Activated naive CD4-positive, alpha-beta T cell treated with anti-CD3 and anti-CD28 coated beads, Interleukin-2, amount 50 U/mL, for 72 hours (primary cell): ENCODE data around the gene TSPO. TPM values are rescaled to one million over a fixed set of nuclear protein-coding genes. Genes with fewer than 3 reads are reported as not detected.

Experiments used
- ATAC-seq, 2 donors: fragments of 150-1000 bp; cut with Tn5 transposase; 2 replicates each; pipeline ENCODE4 v1.10.0; 2021; ENCODE audit warnings: mild to moderate bottlenecking in 2 of 2, moderate library complexity in 2 of 2
- DNase-seq, 2 donors: peaks; one replicate each; pipeline ENCODE4 v3.0.0; 2021 to 2022; ENCODE audit warnings: low spot score in 2 of 2
- H3K27ac Mint-ChIP-seq, 2 donors: one replicate each; pipeline ENCODE4 v1.8.0; 2022; ENCODE audit warnings: mild to moderate bottlenecking in 2 of 2, mixed read lengths in 2 of 2
- H3K36me3 Mint-ChIP-seq, 2 donors: one replicate each; pipeline ENCODE4 v1.8.0; 2022; ENCODE audit warnings: mixed read lengths in 2 of 2
- H3K9me3 Mint-ChIP-seq, 2 donors: one replicate each; pipeline ENCODE4 v1.8.0; 2022; ENCODE audit warnings: mixed read lengths in 2 of 2
- total RNA-seq, 2 donors: library from RNA; stranded (reverse); gene quantifications; one replicate each; pipeline ENCODE4 v1.2.3, GENCODE V29; 2022

Gene TSPO
- total RNA-seq, 2 donors from 2014 or later = 145 to 159 TPM

DNA sequence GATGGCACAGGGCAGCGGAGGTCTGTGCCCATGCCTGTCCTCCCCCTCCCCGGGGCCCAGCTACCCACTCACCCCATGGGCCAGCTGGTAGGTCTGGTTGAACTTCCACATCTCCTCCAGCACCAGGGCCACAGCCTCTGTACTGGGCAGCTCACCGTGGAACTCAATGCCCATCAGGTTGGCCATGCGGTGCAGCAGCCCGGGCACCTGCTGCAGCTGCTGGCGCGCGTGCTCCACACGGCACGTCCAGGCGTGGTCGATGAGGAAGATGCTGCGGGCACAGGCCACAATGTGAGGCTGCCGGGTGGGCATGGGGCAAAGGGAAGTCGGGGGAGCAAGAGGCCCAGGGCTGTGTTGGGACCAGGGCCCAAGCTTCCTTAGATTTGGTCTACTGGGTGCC, 29.3 kb downstream of the TSPO start:
- Mint-ChIP-seq H3K9me3 (no peaks in the 10 kb centered on the region), H3K27ac (no peak overlapping the region), H3K36me3 (peaks cover 24 to 29% of the 10 kb centered on the region in 2 donors)
- ATAC-seq (no peak), DNase-seq (no peak)

- peaks cover 24 to 31% of the 10 kb centered on the region in 2 donors for H3K36me3 Mint-ChIP-seq
- H3K27ac Mint-ChIP-seq = peak overlapping the region in 1 of 2 donors; percentile 90
Measured at GRCh38 chr22:43181321-43182076, 30.1 kb downstream of the TSPO start.

GRCh38 chr22:43182118-43182517, 30.8 kb downstream of the TSPO start:
- H3K9me3 Mint-ChIP-seq = no peaks in the 10 kb centered on the region
- H3K36me3 Mint-ChIP-seq = peaks cover 24 to 31% of the 10 kb centered on the region in 2 donors
- no peak overlapping the region for H3K27ac Mint-ChIP-seq
- ATAC-seq = no peak
- no peak for DNase-seq

More at GRCh38 chr22:43181321-43182076, 30.1 kb downstream of the TSPO start:
- no peaks in the 10 kb centered on the region for H3K9me3 Mint-ChIP-seq
- no peak for DNase-seq
- ATAC-seq = no peak

- ATAC-seq (no peak), DNase-seq (no peak)
- peaks cover 24 to 31% of the 10 kb centered on the region in 2 donors for H3K36me3 Mint-ChIP-seq
- H3K27ac Mint-ChIP-seq = peak overlapping the region in 1 of 2 donors; percentile 66
- no peaks in the 10 kb centered on the region for H3K9me3 Mint-ChIP-seq
Measured at GRCh38 chr22:43182726-43183125, 31.4 kb downstream of the TSPO start.

GRCh38 chr22:43183496-43184277, 32.3 kb downstream of the TSPO start:
- no peak for ATAC-seq
- DNase-seq = no peak
- Mint-ChIP-seq H3K27ac (peak overlapping the region; percentile 66 to 92), H3K9me3 (no peaks in the 10 kb centered on the region), H3K36me3 (peaks cover 19 to 28% of the 10 kb centered on the region in 2 donors)

DNA sequence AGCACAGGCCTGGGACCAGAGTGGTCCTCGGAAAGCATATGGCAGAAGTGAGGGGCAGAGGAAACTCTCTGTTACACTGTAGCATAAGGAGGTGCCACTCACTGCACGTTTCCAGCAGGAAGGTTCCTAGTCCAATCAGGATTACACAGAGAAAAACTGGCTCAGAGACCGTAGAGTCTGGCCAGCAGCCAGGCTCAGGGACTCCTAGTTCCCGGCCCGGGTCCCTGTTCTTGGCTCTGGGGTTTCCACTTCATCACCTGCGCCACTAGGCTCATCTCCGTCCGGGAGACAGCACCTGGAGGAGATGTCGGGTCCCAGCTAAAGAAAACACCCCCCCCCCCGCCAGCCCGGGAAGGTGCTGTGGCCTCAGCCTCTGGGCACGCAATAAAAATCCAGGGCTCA, 34.5 kb downstream of the TSPO start:
- H3K27ac Mint-ChIP-seq = peak overlapping the region in 1 of 2 donors; percentile 51
- no peak for DNase-seq
- H3K9me3 Mint-ChIP-seq = peaks cover 0 to 6% of the 10 kb centered on the region in 2 donors
- peaks cover 7 to 18% of the 10 kb centered on the region in 2 donors for H3K36me3 Mint-ChIP-seq
- no peak for ATAC-seq

DNA sequence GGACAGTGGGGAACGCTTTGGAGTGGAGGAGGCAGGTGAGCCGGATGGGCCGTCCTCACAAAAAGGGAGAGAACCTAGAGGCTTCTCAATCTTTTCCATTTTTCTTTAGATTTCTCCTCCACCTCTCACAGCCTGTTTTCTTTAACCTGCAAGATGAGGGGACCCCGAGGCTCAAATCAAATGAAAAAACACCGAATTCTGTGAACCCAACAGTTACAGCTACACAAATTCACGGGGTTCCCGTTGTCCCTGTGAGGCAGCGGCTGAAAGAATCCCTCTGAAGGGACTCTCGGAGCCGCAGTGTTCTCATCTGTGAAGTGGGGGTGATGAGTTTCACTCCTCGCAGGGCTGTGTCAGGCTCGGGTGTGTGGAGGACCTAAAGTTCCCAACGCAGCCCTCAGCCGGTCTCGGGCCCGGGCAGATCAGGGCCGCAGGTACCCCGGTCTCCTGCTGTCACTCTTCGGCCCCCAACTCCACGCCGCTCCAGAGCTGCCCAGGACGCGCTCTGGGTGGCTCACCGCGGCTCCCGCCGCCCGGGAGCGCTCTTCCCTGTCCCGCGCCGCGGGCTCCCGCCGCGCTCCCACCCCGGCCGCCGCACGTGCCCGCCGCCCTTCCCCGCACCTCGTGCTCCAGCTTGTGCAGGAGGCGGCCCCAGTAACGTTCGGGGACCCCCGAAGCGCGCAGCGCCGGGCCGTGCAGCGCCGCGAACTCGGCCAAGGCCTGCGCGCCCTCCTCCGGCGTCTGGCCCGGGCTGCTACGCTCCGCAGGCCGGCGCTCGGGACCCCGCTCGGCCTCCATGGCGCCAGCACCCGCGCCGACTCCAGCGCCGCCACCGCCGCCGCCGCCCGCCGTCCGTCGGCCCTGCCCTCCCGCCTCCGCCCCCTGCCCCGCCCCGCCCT, 35.2 kb downstream of the TSPO start, which contains the start of gene TTLL12:
TTLL12 (minus strand) TSS at position 863 of the 899 bp plus-strand sequence; CDS start at position 798, 65 bp downstream.
- DNase-seq = peak; percentile 50 to 70
- peak within 1 kb of the TSS; percentile 88 to 89 for H3K27ac Mint-ChIP-seq
- peaks cover 14 to 18% of the 10 kb centered on the region in 2 donors for H3K36me3 Mint-ChIP-seq
- ATAC-seq = peak; percentile 50 to 56
- peaks cover 0 to 13% of the 10 kb centered on the region in 2 donors for H3K9me3 Mint-ChIP-seq

DNA sequence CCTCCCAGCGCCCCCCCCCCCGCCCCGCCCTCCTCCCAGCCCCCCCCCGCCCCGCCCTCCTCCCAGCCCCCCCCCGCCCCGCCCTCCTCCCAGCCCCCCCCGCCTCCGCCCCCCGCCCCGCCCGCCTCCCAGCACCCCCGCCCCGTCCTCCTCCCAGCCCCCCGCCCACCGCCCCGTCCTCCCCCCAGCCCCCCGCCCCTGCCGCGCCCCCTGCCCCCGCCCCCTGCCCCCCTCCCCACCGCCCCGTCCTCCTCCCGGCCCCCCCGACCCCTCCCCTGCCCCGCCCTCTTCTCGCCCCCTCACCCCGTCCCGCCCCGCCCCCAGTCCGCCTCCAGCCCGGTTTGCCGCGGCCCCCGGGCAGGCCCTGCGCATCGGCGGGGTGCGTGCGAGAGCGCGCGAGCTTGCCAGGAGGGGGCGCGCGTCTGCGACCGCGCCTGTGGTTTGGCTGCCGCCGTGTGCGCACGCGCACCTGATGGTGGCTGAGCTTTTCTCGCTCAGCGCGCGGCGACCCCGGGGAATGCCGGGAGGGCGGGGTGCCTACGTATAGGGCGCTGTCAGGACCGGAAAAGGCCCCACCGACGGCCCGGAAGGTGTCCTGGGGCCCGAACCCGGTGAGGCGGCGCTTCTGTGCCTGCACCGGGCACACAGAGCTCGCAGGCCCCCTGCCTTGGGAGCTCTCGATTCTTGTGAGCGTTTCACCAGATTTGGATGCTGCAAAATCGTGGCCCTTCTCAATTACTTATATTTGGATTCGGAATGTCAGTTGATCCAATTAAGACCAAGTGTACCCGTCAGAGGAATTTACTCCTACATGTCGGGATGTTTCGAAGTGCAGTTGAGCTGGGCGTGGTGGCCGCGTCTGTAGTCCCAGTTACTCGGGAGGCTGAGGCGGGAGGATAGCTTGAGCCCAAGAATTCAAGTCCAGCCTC, 36.1 kb downstream of the TSPO start:
- peak; percentile 98 to 99 for DNase-seq
- H3K9me3 Mint-ChIP-seq = peaks cover 0 to 13% of the 10 kb centered on the region in 2 donors
- peaks cover 12 to 18% of the 10 kb centered on the region in 2 donors for H3K36me3 Mint-ChIP-seq
- ATAC-seq = peak; percentile 91 to 96
- H3K27ac Mint-ChIP-seq = peak overlapping the region; percentile 88 to 89

- no peak overlapping the region for H3K27ac Mint-ChIP-seq
- DNase-seq (no peak), ATAC-seq (no peak)
- H3K9me3 Mint-ChIP-seq = peaks cover 0 to 13% of the 10 kb centered on the region in 2 donors
- peaks cover 12% of the 10 kb centered on the region in 2 donors for H3K36me3 Mint-ChIP-seq
Measured at GRCh38 chr22:43188829-43189545, 37.6 kb downstream of the TSPO start.

GRCh38 chr22:43191831-43192230, 40.5 kb downstream of the TSPO start:
- DNase-seq = no peak
- Mint-ChIP-seq H3K9me3 (peaks cover 0 to 13% of the 10 kb centered on the region in 2 donors), H3K36me3 (peaks cover 0 to 12% of the 10 kb centered on the region in 2 donors), H3K27ac (no peak overlapping the region)
- ATAC-seq = no peak

- no peak overlapping the region for H3K27ac Mint-ChIP-seq
- H3K36me3 Mint-ChIP-seq = no peaks in the 10 kb centered on the region
- DNase-seq (no peak), ATAC-seq (no peak)
- no peaks in the 10 kb centered on the region for H3K9me3 Mint-ChIP-seq
Measured at GRCh38 chr22:43197271-43197941, 46.0 kb downstream of the TSPO start.

GRCh38 chr22:43198126-43198525, 46.8 kb downstream of the TSPO start:
- Mint-ChIP-seq H3K36me3 (no peaks in the 10 kb centered on the region), H3K27ac (no peak overlapping the region), H3K9me3 (no peaks in the 10 kb centered on the region)
- ATAC-seq (no peak), DNase-seq (no peak)

DNA sequence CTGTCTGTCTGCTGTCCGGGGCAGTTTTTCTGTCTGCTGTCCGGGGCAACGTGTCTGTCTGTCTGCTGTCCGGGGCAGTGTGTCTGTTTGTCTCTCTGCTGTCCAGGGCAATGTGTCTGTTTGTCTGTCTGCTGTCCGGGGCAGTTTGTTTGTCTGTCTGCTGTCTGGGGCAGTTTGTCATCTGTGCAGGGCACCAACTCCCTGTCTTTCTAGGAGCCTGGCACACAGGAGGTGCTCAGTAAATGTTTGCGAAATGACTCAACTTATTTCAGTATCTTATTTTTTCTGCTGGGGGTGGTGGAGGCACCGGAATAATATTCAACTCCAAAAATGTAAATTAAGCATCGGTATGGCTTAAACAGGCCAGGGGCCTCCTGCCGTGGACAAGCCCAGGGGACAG, 47.6 kb downstream of the TSPO start:
- no peaks in the 10 kb centered on the region for H3K9me3 Mint-ChIP-seq
- no peak for ATAC-seq
- peak overlapping the region in 1 of 2 donors; percentile 65 for H3K27ac Mint-ChIP-seq
- H3K36me3 Mint-ChIP-seq = no peaks in the 10 kb centered on the region
- no peak for DNase-seq

DNA sequence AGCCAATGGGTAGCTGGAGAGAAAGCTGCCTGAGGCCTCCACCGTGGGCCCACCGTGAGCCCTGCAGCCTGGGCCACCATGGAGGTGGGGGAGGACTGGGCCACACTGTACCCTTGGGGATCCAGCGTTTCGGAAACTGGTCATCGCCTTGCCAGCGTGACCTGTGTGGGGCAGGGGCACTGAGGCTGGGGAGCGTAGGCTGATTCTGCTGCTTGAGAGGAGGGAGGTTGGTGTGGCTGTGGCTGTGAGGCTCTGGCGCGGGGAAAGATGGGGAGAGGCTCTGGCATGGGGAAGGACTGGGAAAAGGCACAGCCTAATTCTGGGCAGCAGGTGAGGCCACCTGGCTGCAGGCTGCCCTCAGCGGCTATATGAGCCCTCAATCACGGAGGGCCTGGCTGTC, 48.2 kb downstream of the TSPO start:
- ATAC-seq = no peak
- Mint-ChIP-seq H3K27ac (no peak overlapping the region), H3K36me3 (no peaks in the 10 kb centered on the region), H3K9me3 (no peaks in the 10 kb centered on the region)
- no peak for DNase-seq
